ENCODE data around the gene GALK1.
A peak's percentile ranks its signal among the peaks of the same experiment; 100 is the strongest.
"Not testable (repeated sequence)": the region's sequence is repeated elsewhere in the genome, so short reads cannot be mapped to it uniquely, and the experiment has no call there.

The GALK1 gene

DNA sequence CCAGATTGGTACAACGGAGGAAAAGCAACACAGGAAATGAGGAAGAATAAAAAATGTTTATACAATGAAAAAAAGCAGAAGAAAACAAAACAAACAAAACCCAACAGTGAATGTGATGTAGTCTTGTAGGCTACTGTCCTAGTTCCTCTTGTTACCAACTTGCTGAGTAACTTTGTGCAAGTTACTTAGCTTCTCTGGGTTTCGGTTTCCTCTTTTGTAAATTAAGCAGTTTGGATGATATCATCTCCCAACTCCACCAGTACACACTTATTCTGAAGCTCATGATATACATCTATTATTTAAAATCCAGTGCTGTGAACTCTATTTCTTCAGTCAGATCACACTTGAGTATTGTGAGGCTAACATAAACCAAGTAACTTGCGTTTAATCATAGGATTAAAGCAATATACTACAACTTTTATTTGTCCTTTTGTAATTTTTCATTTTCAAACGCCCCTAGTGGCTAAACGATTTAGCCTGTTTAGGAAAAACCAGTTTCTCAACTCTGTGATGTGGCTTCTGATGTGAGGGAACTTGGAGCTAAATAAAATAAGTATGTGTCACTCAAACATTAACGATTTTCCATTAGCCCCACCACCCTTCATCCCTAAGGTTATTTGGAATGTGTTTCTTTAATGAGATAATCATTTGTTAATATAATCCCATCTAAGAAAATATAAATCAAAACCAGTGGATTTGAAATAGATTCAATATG, 18.2 kb upstream of the GALK1 start:
- FAIRE-seq: no peak
- TF ChIP-seq, protein P1, sequence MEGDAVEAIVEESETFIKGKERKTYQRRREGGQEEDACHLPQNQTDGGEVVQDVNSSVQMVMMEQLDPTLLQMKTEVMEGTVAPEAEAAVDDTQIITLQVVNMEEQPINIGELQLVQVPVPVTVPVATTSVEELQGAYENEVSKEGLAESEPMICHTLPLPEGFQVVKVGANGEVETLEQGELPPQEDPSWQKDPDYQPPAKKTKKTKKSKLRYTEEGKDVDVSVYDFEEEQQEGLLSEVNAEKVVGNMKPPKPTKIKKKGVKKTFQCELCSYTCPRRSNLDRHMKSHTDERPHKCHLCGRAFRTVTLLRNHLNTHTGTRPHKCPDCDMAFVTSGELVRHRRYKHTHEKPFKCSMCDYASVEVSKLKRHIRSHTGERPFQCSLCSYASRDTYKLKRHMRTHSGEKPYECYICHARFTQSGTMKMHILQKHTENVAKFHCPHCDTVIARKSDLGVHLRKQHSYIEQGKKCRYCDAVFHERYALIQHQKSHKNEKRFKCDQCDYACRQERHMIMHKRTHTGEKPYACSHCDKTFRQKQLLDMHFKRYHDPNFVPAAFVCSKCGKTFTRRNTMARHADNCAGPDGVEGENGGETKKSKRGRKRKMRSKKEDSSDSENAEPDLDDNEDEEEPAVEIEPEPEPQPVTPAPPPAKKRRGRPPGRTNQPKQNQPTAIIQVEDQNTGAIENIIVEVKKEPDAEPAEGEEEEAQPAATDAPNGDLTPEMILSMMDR (IDR thresholded peaks at IDR 0.05; ENCODE audit: insufficient read depth, missing control alignments): peak; percentile 52
- DNase-seq (ENCODE audit: insufficient read length, low spot score): no peak

DNA sequence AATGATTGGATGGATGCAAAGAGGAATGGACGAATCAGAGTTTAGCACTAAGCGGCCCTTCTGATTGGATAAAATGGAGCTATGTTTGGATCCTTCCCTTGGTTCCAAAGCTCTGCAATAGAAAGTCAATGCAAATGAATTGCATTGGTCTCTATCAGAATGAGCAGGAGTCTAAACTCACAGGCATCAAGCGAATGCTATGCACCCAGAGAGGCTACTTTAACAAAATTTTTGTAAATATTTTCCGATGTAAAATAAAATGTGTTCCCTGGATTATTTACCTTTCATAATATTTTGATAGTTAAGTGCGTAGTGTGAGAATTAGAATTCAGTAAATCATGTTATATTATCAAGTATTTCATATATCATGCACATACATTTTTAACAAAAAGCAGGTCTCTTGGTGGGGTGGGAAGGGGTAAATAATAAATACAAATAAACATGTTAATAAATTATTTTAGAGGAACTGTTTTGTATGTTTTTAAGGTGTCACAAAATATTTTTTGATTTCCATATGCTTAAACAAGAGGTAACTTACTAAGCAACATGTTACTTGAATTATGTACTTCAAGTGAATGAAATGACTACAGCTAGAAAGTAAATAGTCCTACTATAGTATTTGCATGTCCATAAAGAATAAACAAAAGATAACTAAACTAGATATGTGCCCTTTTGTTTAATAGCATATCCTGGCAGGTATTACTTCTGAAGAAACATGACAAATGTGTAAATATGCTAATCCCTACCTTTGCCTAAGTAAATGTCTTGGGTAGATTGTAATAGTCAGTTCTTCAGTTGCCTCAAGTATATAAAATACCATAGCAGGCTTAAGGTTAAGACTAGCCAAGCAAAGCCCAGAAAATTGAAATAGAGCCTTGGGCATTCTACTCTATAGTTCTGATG, 15.2 kb upstream of the GALK1 start:
- TF ChIP-seq, protein P1 (IDR thresholded peaks at IDR 0.05; ENCODE audit: insufficient read depth, missing control alignments): no peak
- DNase-seq (ENCODE audit: insufficient read length, low spot score) (peak; percentile 82), FAIRE-seq (peak; percentile 81)

DNA sequence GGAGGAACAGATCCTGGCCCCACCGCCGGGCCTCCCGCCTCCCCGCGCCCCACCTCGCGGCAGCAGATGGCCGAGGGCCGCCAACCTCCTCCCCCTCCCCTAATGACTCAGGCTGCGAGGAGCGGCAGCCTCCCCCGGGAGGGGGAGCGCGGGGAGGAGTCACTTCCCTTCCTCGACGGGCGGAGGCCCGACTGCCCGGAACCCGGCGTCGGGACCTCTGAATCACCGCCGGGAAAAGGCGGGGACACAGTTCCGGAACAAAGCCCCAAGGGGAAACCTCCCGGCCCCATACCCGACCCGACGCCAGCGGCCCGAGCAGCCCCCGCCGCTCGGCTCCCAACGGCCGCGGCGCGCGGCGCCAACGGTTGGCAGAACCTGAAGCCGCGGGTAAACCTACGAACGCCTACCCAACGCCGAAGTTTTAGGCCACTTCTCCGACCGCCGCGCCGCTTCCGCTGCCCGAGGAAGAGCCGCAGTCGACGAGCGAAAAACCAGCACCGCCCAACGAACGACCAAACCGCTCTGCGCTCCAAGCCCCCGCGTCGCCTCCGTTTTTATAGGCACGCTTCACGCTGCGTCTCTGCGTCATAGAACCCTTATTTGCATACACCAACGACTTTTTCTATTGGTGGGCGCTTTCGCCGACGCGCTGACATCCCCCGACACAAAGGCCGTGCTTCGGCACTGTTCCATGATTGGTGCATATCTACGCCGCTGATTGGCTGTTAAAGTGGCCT, 14.4 kb upstream of the GALK1 start:
- no peak for FAIRE-seq
- no peak for DNase-seq (ENCODE audit: insufficient read length, low spot score)
- TF ChIP-seq, protein P1 (IDR thresholded peaks at IDR 0.05; ENCODE audit: insufficient read depth, missing control alignments): no peak

DNA sequence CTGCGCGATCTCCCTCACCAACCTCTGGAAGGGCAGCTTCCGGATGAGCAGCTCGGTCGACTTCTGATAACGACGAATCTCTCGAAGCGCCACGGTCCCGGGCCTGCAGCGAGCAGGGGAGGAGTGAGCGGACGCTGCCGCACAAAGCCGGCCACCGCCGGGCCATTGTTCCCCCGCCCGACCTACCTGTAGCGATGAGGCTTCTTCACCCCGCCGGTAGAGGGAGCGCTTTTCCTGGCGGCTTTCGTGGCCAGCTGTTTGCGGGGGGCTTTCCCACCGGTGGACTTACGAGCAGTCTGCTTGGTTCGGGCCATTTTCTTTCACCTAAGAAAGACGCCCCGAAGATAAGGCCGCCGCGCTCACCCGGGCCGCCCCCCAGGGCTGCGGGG, 13.9 kb upstream of the GALK1 start:
- FAIRE-seq (no peak), DNase-seq (ENCODE audit: insufficient read length, low spot score) (no peak)
- TF ChIP-seq, protein P1 (IDR thresholded peaks at IDR 0.05; ENCODE audit: insufficient read depth, missing control alignments): peak; percentile 49

DNA sequence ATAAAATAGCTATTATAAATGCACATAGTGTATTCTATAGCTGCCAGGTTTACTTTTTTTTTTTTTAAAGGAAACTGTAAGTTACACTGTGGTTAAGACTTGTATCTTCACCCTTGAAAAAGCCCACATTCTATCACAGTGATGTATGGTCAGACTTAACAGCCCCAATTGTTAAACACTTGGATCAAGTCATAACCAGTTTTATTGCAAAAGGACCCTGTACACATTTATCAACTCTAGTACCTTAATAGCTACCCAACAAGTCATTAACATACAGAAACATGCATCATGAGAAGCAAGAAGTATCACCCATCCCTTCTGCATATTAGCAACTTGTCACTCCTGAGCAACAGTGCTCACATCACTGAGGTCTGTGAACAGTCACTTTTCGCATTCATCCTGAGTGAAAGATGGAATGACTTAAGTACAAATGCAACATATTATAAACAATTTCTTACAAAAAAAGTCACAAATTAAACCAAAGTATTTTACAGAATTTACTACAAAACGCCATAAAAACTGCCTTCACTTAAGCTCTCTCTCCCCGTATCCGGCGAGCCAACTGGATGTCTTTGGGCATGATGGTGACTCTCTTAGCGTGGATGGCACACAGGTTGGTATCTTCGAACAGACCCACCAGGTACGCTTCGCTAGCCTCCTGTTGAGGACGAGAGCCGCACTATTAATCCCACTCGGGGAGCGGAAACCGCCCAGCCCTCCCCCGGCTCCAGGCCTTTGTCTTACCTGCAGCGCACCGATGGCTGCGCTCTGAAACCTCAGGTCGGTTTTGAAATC, 13.3 kb upstream of the GALK1 start:
- DNase-seq (ENCODE audit: insufficient read length, low spot score): not testable (repeated sequence)

DNA sequence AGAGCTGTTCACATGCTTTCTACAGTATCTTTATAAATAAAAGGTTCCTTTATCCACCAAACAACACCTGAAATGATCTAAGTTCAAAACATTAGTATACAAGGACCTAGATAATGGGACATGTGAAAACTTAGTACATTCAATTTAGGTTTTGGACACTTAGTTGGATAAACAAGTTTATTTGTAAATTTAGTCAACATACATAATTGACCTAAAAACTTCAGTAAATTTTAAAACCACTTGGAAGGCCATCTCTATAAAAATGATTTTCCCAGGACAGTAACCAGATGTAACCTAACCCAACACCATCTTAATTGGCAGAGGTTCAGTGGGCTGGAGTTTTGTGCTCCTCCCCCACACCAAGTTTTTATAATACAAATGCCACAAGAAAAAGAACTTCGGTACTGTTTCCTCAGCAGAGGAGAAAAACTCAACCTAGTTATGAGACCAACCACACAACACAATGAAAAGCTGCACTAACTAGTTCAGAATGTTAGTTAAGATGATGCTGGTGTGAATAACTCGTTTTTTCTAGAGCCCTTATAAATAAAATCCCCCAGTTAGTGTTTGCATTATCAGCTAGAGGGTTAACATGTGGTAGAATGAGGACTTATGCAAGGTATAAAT, 12.4 kb upstream of the GALK1 start:
- TF ChIP-seq, protein P1 (IDR thresholded peaks at IDR 0.05; ENCODE audit: insufficient read depth, missing control alignments): no peak
- FAIRE-seq (no peak), DNase-seq (ENCODE audit: insufficient read length, low spot score) (no peak)

More for the DNA sequence above, 13.3 kb upstream of the GALK1 start:
- not testable (repeated sequence) for FAIRE-seq

Data from D721Med (cell line).